AG04449 (cell line): ENCODE measurements around the gene BRDT.

ENCODE experiments used
- CTCF ChIA-PET: fragments of 350-600 bp; formaldehyde crosslinking; extraction: SDS; loops from one replicate; lab custom pipeline; 2021; ENCODE audit warnings: antibody characterized with exemption; lab: Yijun Ruan, JAX
- POLR2A ChIA-PET: fragments of 400-600, 350-600 bp; formaldehyde crosslinking; extraction: SDS; loops from one replicate; lab custom pipeline; 2020; ENCODE audit warnings: antibody characterized with exemption, inconsistent platforms; lab: Yijun Ruan, JAX
- DNase-seq: peaks from one replicate; pipeline ENCODE4 v3.0.0-alpha.2; 2010; ENCODE audit warnings: low read depth, low spot score
- H3K4me3 ChIP-seq: 2 replicates; pipeline ENCODE4 v1.5.1; 2011; ENCODE audit warnings: low read depth, mild to moderate bottlenecking, control low read depth, low read length
- TF ChIP-seq, protein P1 (sequence below): IDR thresholded peaks from one replicate; pipeline ENCODE4 v1.5.1; 2011; ENCODE audit warnings: mild to moderate bottlenecking, moderate library complexity, low read length, control low read depth, inconsistent platforms; ENCODE audit not compliant: insufficient read depth; ENCODE audit errors: missing control alignments

The BRDT gene

DNA sequence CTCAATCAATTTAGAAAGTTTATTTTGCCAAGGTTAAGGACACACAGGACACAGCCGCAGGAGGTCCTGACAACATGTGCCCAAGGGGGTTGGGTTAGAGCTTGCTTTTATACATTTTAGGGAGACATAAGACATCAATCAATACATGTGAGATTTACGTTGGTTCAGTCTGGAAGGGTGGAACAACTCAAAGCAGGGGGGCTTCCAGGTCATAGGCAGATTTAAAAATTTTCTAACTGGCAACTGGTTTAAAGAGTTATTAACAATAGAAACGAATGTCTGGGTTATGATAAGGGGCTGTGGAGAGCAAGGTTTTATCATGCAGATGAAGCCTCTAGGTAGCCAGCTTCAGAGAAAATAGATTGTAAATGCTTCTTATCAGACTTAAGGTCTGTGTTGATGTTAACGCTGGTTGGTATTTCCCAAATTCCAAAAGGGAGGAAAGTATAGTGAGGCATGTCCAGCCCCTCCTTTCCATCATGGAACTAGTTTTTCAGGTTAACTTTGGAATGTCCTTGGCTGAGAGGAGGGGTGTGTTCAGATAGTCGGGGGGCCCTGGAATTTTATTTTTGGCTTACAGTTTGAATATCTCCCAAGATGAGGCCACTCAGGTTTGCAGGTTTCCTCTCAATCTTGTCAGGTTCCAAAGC is 32.3 kb upstream of the BRDT start:
- DNase-seq, result no peak
- no peak overlapping the region for H3K4me3 ChIP-seq
- ChIA-PET CTCF (interaction anchor here (1.1 kb wide), 1 partner anchor 387 kb away, joined by 4 read pairs; no protein-coding TSS in a partner anchor), POLR2A (interaction anchor here (1.2 kb wide), 1 partner anchor 13 kb away, joined by 3 read pairs; no protein-coding TSS in a partner anchor)
- TF ChIP-seq, protein P1, sequence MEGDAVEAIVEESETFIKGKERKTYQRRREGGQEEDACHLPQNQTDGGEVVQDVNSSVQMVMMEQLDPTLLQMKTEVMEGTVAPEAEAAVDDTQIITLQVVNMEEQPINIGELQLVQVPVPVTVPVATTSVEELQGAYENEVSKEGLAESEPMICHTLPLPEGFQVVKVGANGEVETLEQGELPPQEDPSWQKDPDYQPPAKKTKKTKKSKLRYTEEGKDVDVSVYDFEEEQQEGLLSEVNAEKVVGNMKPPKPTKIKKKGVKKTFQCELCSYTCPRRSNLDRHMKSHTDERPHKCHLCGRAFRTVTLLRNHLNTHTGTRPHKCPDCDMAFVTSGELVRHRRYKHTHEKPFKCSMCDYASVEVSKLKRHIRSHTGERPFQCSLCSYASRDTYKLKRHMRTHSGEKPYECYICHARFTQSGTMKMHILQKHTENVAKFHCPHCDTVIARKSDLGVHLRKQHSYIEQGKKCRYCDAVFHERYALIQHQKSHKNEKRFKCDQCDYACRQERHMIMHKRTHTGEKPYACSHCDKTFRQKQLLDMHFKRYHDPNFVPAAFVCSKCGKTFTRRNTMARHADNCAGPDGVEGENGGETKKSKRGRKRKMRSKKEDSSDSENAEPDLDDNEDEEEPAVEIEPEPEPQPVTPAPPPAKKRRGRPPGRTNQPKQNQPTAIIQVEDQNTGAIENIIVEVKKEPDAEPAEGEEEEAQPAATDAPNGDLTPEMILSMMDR, result no peak

DNA sequence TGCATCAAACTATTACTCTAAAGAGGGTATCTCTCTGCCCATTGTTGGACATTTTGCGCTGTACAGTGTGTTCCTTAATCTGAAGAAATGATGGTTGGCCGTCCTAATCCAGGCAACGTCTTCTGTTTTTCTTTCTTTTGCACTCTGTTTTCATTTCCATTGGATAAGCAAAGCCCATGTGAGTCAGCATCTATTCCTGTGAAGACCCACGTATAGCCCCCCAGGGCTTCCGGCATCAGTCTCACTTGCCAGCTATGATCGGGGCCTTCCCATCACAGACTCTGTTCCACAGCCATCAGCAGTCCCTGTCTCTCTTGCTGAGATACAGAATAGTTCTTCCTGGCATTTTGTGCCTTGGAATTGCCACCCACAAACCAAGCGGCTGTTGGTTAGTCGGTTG is 29.2 kb upstream of the BRDT start:
- no peak overlapping the region for H3K4me3 ChIP-seq
- ChIA-PET POLR2A (no interaction called here), CTCF (interaction anchor here (0.9 to 1.8 kb wide), 4 partner anchors 14 to 407 kb away, joined by 3 to 5 read pairs (median 4); no protein-coding TSS in a partner anchor)
- TF ChIP-seq, protein P1, result no peak
- DNase-seq, result no peak

DNA sequence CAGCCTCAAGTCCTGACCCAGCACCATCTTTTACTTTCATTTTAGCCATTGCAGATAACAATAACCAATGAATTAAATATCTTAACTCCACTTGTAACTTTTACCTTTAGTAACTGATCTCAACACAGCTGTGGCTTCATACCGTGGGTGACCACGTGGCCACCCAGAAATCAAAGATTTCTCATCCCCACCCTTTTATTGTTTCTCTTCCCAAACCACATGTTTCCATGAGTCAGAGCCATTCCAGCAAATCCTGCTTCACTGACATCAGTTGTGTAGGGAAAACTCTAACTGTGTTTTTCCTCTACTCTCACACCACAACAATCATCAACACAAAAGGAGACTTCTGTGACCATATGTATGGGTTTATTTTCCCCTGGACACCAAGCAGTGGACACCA is 25.1 kb upstream of the BRDT start:
- POLR2A ChIA-PET, result interaction anchor here (0.6 kb wide), 1 partner anchor 9 kb away, joined by 3 read pairs; no protein-coding TSS in a partner anchor
- H3K4me3 ChIP-seq, result no peak overlapping the region
- TF ChIP-seq, protein P1, result no peak
- peak; percentile 26 for DNase-seq
- CTCF ChIA-PET, result interaction anchor here (1.0 to 10.7 kb wide), 5 partner anchors 19 to 422 kb away, joined by 4 to 426 read pairs (median 34); partner anchors contain the start of gene TGFBR3

GRCh38 chr1:91925644-91926435 is 23.4 kb upstream of the BRDT start:
- DNase-seq, result no peak
- POLR2A ChIA-PET, result interaction anchor here (1.2 kb wide), 1 partner anchor 40 kb away, joined by 3 read pairs; the partner anchor contains the start of gene TGFBR3
- no peak overlapping the region for H3K4me3 ChIP-seq
- TF ChIP-seq, protein P1, result no peak
- CTCF ChIA-PET, result interaction anchor here (1.0 to 10.7 kb wide), 20 partner anchors 10 to 643 kb away, joined by 3 to 426 read pairs (median 6); partner anchors contain the start of gene TGFBR3

GRCh38 chr1:91928026-91928425 is 21.2 kb upstream of the BRDT start:
- no peak overlapping the region for H3K4me3 ChIP-seq
- DNase-seq, result no peak
- TF ChIP-seq, protein P1, result no peak
- CTCF ChIA-PET, result interaction anchor here (0.7 to 10.7 kb wide), 22 partner anchors 11 to 648 kb away, joined by 3 to 426 read pairs (median 6); partner anchors contain the start of gene TGFBR3
- POLR2A ChIA-PET, result no interaction called here
